A549 (cell line): ENCODE results near the gene ADAMTS15.

Experiments used
- HOXA7 ChIP-seq: fragments of 250-450 bp; sonication (Bioruptor Pico); IDR thresholded peaks from 2 replicates; pipeline ENCODE4 v1.5.0; 2020; ENCODE audit warnings: mild to moderate bottlenecking, moderate library complexity
- MAZ ChIP-seq: fragments of 150-350 bp; IDR thresholded peaks from 2 replicates; pipeline ENCODE4 v1.6.1; 2014; ENCODE audit warnings: antibody characterized with exemption, low read depth, low read length, borderline replicate concordance
- PHF8 ChIP-seq: fragments of 200-600 bp; sonication (generic); IDR thresholded peaks from 2 replicates; pipeline ENCODE4 v1.6.1; 2016; ENCODE audit warnings: low read depth, mild to moderate bottlenecking, antibody characterized with exemption, moderate library complexity, borderline replicate concordance
- TF ChIP-seq, protein P1 (sequence below): IDR thresholded peaks from 2 replicates; pipeline ENCODE4 v1.6.1; 2012

DNA sequence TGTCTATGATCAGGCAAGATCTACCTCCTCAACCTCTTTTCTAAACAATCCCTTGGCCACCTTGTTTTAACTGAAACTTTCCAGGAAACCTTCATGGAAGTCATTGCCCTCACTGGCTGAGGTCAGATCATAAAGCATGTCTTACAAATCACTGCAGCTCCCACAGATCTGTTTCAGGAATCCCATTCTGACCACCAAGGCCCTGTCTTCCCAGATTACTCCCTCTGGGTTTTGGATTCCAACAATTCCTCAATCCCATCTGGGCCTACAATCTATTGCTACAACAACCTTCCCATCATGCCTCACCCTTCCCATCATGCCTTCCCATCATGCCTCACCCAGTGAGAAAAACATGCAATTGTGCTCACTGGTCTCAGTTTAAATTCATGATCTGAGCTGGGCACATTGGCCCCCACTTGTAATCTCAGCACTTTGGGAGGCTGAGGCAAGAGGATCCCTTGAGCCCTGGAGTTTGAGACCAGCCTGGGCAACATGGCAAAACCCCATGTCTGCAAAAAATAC, 15.9 kb downstream of the ADAMTS15 start:
- TF ChIP-seq PHF8 (no peak), HOXA7 (CRISPR knock-in tag) (no peak), MAZ (no peak)
- TF ChIP-seq, protein P1, sequence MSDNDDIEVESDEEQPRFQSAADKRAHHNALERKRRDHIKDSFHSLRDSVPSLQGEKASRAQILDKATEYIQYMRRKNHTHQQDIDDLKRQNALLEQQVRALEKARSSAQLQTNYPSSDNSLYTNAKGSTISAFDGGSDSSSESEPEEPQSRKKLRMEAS, result no peak
